Mesodermal cell (in vitro differentiated cells): ENCODE data around the gene AATK.

Experiments
- H3K27ac ChIP-seq: 2 replicates; pipeline ENCODE4 v1.7.0; 2013; ENCODE audit warnings: mild to moderate bottlenecking, low read depth, low read length, moderate library complexity; ENCODE audit not compliant: severe bottlenecking
- H3K36me3 ChIP-seq: 2 replicates; pipeline ENCODE4 v1.7.1; 2013; ENCODE audit warnings: mild to moderate bottlenecking, low read length, moderate library complexity; ENCODE audit not compliant: control insufficient read depth, insufficient read depth
- H3K4me1 ChIP-seq: one replicate; pipeline ENCODE4 v1.7.1; 2013; ENCODE audit warnings: mild to moderate bottlenecking, low read length; ENCODE audit not compliant: insufficient read depth, control insufficient read depth, poor library complexity, severe bottlenecking
- H3K4me3 ChIP-seq: 2 replicates; pipeline ENCODE4 v1.7.0; 2013; ENCODE audit warnings: low read length, control low read depth, mild to moderate bottlenecking; ENCODE audit not compliant: insufficient read depth, poor library complexity, severe bottlenecking; ENCODE audit errors: extremely low read depth
- H3K9me3 ChIP-seq: 2 replicates; pipeline ENCODE4 v1.7.1; 2013; ENCODE audit warnings: mild to moderate bottlenecking, low read length, moderate library complexity; ENCODE audit not compliant: control insufficient read depth
- WGBS, 2 experiments: methylation state at CpG; one replicate each; pipeline ENCODE4 v1.1.5; 2013; ENCODE audit warnings: missing lambda C conversion rate in 2 of 2; ENCODE audit not compliant: insufficient coverage in 2 of 2; 5-methylcytosine and 5-hydroxymethylcytosine counted together

Gene AATK

DNA sequence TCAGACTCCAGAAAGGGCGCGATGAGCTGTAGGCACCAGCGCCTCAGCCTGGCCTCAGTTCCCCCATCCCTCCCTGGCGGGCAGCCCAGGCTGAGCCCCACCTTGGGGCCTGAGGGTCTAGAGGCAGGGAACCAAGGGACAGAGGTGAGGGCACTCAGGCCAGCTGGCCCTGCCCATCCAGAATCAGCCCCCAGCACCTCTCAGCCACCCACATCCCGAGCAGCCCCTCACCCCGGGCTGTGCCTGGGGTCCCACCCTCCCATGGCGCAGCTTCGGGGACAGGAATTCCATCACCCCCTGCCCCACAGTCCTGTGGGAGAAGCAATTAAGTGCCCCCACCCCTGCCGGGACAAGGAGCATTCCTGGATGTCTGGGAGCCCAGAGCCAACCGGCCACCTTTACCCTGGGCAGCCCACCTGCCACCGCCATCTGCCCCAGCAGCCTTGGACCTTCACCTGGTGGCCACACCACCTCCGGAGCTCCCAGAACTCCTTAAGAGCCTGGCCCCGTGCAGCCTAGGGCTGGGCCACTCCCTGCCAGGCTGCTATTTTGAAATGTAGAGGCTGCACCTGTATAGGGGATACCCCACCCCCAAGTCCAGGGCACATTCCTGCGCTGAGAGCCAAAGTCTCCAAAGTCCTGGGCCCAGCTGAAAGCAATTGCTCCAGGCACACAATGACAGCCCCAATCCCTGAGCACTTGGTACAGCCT is 34.4 kb downstream of the AATK start:
- Histone ChIP-seq H3K4me3 (no peak overlapping the region), H3K9me3 (no peaks in the 10 kb centered on the region), H3K27ac (no peak overlapping the region), H3K36me3 (no peaks in the 10 kb centered on the region), H3K4me1 (no peaks in the 10 kb centered on the region)
- WGBS, 2 experiments = 89 to 91% methylated on average over 11 to 14 of the region's 14 CpGs

DNA sequence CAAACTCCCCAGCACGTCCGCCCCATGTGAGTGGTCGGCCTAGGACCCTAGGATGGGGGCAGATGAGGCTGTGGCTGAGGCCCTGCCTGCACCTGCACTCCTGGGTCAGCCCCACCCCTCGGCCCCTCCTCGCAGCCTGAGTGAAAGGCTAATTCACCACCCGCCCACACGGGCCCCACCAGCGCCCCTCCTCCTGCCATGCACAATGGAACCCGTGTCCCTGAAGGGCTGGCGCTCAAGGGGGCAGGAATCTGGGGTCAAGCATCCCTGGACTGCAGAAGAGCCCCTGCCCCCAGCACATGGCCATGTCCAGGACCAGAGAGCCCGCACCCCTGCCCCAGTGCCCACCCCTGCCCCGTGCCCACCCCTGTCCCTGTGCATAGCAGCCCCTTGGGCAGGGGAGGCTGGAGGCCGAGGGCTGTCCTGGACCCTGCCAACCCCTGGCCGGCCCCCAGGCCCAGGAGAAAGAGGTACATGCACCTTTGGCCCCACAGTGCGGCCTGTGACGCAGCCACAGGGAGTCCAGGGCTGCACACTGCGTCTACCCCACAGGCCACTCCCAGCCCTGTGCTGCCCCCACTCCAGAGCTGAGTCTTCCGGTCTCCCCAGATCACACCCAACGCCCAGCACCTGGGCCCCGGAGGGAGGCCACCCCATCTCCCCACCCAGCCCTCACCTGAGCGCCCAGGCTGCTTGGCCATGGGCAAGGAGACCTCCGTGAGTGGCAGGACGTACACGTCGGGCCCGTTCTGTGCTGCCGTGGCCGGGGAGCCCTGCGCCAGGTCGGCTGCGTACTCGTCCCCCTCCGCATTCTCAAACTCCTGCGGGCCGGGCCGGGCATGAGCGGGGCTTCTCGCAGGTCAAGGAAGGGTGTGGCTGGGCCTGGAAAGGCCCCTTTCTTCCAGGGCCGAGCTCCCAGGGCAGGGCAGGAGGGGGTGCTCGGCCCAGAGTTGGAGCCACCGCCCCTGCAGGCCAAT is 35.3 kb downstream of the AATK start:
- H3K4me1 ChIP-seq = peaks cover 3% of the 10 kb centered on the region
- 90 to 93% methylated on average over 25 to 39 of the region's 41 CpGs for WGBS, 2 experiments
- H3K4me3 ChIP-seq = no peak overlapping the region
- no peaks in the 10 kb centered on the region for H3K9me3 ChIP-seq
- no peak overlapping the region for H3K27ac ChIP-seq
- H3K36me3 ChIP-seq = no peaks in the 10 kb centered on the region

DNA sequence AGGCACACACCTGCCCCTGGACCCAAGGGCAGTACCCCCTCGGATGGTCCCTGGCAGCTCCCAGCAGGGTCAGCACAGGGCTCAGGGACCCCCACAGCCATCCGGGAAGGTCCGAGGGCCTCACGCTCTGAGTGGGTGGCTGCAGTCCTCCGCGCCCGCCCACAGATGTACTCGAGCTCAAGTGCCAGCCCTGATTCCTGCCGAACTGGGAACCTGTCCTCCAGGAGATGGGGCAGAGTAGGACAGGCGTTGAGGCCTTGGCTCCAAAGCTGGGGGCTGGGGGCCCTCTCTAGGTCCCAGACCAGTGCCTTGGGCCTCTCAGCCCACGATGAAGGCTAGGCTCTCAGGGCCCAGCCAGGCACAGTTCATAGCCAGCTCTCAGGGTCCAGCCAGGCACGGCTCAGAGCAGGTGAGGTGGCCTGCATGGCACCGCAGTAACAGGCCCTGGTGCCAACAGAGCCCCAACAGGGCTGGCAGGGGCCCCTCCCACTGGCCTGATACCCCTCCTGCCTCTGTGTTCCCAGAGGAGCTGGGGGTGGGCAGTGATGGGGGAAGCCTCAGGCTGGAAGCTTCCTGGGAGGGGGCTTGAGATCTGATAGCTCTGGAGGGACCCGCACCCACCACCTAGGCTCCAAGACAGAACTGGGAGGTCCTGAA is 36.2 kb downstream of the AATK start:
- WGBS, 2 experiments = 83 to 89% methylated on average over 9 to 14 of the region's 14 CpGs
- H3K9me3 ChIP-seq = no peaks in the 10 kb centered on the region
- no peaks in the 10 kb centered on the region for H3K36me3 ChIP-seq
- peaks cover 3% of the 10 kb centered on the region for H3K4me1 ChIP-seq
- no peak overlapping the region for H3K4me3 ChIP-seq
- H3K27ac ChIP-seq = no peak overlapping the region

DNA sequence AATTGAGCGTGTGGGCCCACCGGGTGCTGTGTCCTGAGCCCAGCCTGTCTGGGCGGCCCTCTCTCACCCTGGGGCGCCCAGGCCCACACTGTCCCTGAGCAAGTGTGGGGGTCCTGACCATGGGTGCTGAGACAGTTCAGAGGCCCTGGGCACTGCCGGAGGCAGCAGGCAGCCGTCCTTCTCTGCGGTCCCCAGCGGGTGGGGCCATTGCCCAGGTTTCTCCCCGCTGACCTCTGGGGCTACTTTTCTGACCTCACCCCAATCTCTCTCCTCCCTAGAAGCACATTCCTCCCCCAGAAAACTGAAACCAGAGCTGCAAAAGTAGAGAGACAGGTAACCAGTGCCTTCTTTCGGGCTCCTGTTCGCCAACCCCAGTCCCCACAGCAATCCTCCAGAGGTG is 36.7 kb downstream of the AATK start:
- H3K4me1 ChIP-seq = peaks cover 3% of the 10 kb centered on the region
- no peaks in the 10 kb centered on the region for H3K9me3 ChIP-seq
- H3K36me3 ChIP-seq = no peaks in the 10 kb centered on the region
- H3K27ac ChIP-seq = no peak overlapping the region
- H3K4me3 ChIP-seq = no peak overlapping the region
- 85 to 90% methylated on average over 11 of the region's 11 CpGs for WGBS, 2 experiments

DNA sequence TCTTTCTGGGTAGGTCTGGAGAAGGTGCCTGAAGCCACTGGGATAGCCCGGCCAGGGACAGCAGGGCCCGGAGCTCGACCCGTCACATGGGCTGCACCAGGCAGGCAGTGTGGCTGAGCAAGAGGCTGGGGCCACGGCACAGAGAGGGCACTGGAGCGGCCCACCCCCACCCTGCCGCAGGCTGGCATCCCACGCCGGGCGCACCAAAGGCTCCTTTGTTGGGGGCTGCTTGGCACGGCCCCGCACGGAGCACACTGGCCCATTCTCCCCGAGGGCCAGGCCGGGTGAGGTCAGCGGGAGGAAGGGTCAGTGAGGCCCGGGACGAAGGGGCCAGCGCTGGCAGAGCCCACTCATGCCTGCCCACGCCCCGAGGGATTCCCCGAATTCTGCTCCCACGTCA is 37.2 kb downstream of the AATK start:
- Histone ChIP-seq H3K4me1 (peaks cover 3% of the 10 kb centered on the region), H3K36me3 (no peaks in the 10 kb centered on the region)
- WGBS, 2 experiments = 94 to 95% methylated on average over 16 to 23 of the region's 23 CpGs

DNA sequence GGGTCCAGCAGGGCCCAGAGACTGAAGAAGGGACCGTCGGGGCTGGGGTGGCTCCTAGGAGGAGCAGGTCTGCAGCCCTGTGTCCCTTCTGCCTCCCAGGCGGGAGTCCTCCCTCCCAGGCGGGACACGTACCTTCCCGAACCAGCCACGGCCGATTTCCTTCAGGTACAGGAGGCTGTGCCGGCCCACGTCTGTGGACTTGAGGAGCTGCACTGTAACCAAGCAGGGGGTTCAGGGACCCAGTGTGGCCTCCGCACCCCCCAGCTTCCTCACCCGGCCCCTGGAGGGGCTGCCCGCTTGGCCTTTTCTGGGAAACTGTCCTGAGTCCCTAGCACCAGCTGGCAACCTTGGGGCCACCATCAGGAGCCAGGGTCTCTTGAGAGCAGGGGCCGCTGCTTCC is 37.7 kb downstream of the AATK start:
- Histone ChIP-seq H3K9me3 (no peaks in the 10 kb centered on the region), H3K4me1 (peaks cover 3% of the 10 kb centered on the region), H3K36me3 (no peaks in the 10 kb centered on the region), H3K27ac (no peak overlapping the region), H3K4me3 (no peak overlapping the region)
- WGBS, 2 experiments = 83 to 94% methylated on average over 14 of the region's 14 CpGs

More for the DNA sequence above, 37.2 kb downstream of the AATK start:
- Histone ChIP-seq H3K27ac (no peak overlapping the region), H3K4me3 (no peak overlapping the region), H3K9me3 (no peaks in the 10 kb centered on the region)

DNA sequence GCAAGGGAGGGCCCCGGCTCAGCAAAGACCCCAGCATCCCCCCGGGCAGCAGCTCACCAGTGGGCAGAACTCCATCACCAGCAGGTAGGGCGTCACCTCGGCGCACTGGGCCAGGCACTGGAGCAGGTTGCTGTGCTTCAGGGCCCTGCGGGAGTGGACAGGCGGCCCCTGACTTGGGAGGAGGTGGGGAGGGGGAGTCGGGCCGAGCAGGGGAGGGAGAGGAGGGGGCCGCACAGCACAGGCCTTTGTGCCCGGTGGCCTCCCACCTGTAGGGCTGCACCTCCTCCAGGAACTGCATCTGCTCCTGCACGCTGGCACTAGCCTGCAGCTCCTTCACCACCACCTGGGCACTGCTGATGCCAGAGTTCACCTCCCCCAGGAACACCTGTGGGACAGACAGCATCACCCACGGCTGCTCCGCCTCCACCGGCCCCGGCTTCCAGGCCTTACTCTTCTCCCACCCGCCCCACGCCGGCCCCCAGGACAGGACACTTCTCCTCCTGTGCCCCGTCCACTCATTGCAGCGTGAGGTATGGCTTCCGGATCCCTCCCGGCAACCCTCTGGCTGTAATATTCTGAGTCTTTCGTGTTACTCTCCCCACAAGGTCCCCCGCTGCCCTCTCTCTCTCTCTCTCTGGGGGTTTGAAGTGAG is 38.4 kb downstream of the AATK start:
- Histone ChIP-seq H3K9me3 (no peaks in the 10 kb centered on the region), H3K4me1 (peaks cover 3% of the 10 kb centered on the region), H3K4me3 (no peak overlapping the region), H3K27ac (no peak overlapping the region), H3K36me3 (no peaks in the 10 kb centered on the region)
- 85 to 89% methylated on average over 21 to 22 of the region's 25 CpGs for WGBS, 2 experiments

DNA sequence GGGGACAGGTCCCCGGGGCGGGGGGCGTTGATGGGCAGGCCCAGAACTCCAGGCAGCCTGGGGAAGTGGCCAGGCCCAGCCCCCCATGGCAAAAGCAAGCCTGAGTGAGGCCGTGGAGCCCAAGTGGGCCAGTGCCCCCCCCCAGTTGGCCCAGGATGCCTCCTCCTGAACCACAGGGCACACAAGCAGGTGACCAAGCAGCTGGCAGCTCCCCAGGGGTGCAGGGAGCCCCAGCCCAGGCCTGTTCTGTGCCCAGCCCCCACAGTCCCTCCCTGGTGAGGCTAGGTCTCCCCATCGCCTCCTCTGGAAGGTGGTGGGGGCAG is 38.9 kb downstream of the AATK start:
- H3K27ac ChIP-seq = no peak overlapping the region

DNA sequence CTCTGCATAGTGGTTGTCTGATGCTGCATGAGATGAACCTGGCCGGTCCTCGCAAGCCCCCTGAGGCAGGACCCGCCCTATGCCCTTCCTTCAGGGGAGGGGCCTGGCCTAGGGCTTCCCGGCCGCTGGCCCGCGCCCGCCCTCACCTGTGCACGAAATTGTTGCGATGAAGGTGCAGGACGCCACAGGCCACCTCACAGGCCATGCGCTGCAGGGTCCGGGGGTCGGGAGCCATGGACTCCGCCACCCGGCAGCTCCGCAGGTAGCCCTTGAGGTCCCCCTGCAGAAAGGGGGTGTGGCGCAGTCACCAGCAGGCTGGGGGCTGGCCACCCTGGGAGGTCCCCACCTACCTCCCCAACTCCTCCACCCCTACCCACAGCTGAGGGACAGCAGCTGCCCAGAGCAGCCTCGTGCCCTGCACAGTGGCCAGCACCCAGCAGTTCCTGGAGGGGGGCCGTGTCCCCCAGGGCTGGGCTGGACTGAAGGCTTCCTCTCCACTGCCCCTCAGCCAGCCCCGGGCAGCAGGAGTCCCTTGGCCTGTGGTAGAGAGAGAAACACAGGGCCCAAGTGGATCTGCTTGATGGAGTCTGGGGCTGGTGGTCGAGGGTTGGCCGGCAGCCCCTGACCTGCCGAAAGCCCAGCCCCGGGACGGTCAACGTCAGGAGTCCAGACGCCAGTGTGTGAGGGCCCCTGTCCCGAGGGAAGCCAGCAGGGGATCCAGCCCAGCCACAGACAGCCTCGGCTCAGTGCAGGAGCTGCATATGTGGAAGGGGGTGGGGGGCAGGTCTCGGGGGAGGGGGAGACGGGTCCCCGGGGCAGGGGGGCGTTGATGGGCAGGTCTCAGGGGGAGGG is 39.5 kb downstream of the AATK start:
- 78 to 84% methylated on average over 20 to 26 of the region's 34 CpGs for WGBS, 2 experiments
- H3K9me3 ChIP-seq = no peaks in the 10 kb centered on the region
- H3K27ac ChIP-seq = no peak overlapping the region
- H3K4me1 ChIP-seq = peaks cover 3% of the 10 kb centered on the region
- no peak overlapping the region for H3K4me3 ChIP-seq
- no peaks in the 10 kb centered on the region for H3K36me3 ChIP-seq

More for the DNA sequence above, 38.9 kb downstream of the AATK start:
- H3K4me1 ChIP-seq = peaks cover 3% of the 10 kb centered on the region
- H3K4me3 ChIP-seq = no peak overlapping the region
- WGBS, 2 experiments = 61 to 75% methylated on average over 2 to 4 of the region's 5 CpGs
- H3K9me3 ChIP-seq = no peaks in the 10 kb centered on the region
- H3K36me3 ChIP-seq = no peaks in the 10 kb centered on the region
